Dedifferentiated amniotic fluid mesenchymal stem cell (primary cell): ENCODE measurements around the gene MRPL11.
"Not testable (repeated sequence)": the region's sequence is repeated elsewhere in the genome, so short reads cannot be mapped to it uniquely, and the experiment has no call there.

ENCODE experiments used
- DNase-seq: peaks from one replicate; pipeline ENCODE4 v3.0.0-alpha.2; 2016; ENCODE audit errors: extremely low spot score

Gene MRPL11

DNA sequence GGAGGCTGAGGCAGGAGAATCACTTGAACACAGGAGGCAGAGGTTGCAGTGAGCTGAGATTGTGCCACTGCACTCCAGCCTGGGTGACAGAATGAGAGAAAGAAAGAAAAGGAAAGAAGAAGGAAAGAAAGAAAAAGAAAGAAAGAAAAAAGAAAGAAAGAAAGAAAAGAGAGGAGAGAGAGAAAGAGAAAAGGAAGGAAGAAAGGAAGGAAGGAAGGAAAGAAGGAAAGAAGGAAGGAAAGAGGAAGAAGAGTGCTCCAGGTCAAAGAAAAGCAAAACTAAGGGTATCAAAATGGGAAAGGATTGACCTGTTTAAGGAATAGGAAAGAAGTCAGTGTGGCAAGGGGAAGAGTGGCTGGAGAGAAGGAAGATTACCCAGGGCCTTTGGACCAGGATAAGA, 7.4 kb downstream of the MRPL11 start:
- not testable (repeated sequence) for DNase-seq

DNA sequence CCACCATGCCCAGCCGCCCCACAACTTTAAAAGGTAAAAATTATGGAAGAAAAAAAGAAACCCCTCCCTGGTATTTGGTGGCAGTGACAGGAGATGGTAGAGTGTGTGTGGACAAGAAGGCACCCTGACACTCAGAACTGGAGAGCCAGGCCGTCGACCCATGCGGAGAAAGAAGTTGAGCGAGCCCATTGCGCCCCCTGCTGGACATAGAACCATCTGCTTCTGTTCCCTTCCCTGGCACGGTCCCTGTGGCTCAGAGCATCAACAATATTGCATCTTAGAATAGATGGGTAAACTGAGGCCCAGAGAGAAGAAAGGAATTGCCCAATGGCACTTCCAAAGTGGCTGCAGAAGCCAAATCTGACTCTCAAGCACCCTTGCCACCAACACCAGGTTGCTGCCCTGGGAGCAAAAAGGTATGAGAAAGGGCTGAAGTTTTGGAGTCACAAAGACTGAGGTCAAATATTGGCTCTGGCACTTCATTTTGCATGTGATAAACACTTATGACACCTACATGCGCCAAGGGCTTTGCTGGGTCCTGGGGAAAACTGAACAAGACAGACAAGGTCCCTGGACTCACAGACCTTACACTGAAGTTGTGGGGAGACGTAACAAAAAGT, 8.6 kb downstream of the MRPL11 start:
- peak; percentile 75 for DNase-seq

DNA sequence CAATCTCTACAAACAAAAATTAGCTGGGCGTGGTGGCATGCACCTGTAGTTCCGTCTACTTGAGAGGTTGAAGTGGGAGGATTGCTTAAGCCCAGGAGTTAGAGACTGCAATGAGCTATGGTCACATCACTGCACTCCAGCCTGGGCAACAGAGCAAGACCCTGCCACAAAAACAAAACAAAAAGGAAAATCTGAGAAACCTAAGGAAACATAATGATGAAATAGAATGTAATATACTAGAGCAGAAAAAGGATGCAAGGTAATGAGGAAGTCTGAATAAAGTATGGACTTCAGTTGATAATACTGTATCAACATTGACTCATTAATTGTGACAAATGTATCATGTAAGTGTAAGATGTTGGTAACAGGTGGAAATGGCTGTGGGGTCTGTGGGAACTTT, 9.7 kb downstream of the MRPL11 start:
- DNase-seq = no peak

DNA sequence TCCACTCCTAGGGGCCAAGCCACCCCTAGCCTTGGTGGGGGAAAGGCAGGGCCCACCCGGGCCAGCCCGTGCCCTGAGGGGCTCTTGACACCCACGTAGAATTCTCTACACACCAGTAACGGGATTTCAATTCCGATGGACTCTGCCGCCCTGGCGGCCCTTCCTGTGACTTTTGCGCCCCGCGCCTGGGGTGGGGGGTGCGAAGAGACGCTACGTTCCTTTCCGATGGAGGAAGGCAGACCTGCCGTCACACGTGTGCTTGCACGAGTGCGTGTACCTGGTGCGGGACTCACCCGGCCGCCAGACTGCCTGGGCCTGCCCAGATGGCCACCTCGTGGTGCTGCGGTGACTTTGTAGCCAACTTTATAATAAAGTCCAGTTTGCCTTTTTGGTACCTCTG, 12.3 kb downstream of the MRPL11 start:
- DNase-seq = no peak

DNA sequence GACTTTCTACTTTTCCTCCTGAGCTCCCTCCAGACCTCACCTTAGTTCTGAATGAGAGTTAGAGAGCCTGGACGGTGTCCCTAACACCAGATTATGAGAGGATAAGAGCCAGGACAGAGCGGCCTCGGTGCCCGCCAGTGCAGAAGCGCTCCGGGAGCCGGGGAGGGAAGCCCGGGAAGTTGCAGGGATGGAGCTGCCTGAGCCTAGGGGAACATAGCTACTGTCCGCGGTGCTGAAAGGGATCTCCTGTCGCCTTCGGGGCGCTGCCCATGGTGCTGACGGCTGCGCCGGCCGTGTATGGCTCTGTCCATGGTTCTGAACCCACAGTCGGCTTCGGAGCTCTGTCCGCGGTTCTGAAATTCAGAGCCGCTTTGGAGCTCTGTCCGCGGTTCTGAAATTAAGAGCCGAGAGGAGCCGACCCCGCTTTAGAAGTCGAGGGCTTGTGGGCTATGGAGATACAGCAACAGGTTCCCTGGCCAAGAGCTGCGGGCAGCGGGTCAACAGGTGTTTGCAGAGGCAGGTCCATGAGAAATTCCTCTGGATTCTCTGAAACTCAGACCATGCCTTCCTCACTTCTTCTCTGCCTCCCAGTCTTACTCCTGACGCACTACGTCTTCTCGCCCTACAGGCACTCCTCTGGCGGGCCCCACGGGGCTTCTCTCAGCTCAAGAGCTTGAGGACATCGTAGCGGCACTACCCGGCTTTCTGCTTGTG, 17.0 kb downstream of the MRPL11 start:
- peak; percentile 84 for DNase-seq

DNA sequence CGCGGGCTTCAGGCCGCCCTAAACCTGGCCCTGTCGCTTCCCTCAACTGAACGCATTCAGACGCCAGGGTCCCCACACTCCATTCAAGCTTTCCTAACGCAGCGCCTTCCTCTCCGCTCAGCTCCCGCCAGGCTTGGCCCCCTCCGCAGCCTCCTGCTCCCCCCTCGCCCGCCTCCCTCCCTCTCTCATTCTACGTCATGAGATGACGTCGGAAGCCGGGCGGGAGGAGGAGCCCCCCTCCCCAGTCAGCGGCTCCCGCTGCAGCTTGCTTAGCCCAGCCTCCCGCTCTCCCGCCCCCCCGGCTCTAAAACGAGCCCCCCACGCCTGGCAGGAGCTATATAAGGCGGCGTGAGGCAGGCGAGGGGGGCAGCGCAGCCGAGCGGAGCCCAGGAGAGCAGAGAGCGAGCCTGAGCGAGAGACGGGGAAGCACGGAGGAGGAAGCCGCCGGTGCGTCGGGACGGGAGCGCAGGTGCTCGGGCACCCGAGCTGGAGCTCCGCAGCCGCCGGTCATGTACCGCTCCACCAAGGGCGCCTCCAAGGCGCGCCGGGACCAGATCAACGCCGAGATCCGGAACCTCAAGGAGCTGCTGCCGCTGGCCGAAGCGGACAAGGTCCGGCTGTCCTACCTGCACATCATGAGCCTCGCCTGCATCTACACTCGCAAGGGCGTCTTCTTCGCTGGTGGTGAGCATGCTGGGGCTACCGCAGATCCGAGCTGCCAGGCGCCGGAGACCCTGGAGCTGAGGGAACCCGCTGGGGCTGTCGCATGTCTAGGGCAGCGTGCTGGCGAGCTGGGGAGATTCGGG, 17.8 kb downstream of the MRPL11 start, which contains the start of gene NPAS4:
Gene NPAS4 (plus strand): TSS at position 365 of the 806 bp plus-strand sequence. CDS start 145 bp downstream, at position 510.
- DNase-seq = no peak

DNA sequence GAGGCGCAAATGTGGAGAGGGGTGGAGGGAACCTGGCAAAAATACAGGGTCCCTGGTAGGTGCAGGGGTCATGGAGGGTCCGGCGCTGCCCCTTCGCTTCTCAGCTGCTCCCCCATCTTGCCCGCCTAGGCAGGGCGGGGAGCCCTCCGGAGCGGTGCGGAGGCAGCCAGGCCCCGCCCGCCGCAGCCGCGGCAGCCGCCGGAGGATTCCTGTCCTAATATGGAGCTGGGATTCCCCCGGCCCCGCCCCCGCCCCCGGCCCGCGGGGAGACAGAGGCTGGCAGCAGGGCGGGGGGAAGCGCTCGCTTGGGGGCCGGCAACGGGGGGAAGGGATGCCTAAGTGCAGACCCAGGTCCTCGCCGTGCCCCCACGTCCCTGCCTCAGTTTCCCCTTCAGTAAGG, 18.8 kb downstream of the MRPL11 start:
- no peak for DNase-seq

DNA sequence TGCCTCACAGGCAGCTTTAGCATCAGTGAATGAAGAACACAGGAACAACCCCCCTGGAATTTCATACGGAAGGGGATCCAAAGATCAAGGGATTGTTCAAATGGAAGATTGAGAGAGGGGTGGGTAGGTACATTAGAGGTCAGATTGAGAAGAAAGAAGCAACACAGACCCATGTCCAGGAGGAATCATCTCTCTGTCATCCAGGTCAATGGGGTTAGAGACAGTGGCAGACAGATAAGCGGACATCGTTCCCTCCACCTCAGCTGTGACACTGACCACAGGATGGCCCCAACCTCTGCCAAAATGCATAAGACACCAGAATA, 19.7 kb downstream of the MRPL11 start:
- DNase-seq = no peak

DNA sequence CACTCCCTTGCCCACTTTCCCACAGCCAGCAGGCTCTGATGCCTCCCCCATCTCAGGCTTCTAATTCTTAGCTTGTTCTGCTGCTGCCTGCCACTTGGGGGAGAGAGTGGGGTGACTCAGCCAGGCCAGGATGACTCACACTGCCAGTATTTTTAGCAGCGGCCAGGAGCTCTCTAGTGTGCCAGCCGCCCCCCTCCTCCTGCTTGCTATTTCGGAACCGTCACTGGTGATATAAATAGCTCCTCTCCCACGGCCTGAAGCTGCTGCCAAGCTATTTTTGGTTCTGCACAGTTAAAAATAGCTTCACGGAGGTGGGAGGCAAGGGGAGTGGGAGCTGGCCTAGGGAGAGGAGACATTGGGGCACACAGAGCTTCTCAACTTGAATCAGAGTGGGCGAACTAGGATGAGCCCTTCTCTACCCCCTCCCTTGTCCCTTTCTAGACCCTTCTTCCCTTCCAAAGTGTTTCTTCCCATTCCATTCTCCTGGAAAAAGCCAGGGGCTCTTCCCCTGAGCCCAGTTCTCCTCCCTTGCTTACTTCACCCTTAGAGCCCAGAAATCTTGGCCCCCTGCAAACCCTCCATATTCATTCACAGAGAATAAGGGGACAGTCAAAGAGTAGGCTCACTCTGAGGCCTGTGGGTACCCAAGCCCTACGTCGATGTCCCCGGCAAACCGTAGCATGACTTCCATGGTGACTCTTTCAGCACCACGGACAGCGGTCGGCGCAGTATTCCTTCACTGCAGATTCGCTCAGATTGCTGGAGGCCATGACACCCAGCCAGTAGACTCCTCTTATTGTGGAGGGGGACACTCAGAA, 20.3 kb downstream of the MRPL11 start:
- DNase-seq = peak; percentile 93

DNA sequence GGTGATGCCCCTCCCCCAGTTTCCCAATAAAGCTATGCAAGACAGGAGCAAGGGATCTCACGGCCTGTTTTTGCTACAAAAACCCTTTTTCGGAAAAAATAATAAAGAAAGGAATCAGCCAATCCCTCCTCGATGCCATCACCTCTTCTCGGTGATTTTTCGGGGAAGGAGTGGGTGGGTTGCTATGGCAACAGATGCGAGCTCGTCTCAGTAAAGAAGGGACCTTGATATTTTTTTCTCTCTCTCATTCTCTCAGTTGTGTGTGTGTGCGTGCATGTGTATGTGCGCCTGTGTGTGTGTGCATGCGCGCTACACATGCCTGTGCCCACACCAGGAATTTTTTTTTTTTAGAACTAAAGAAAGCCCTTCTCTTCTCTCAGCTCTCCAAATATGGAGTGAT, 21.6 kb downstream of the MRPL11 start:
- DNase-seq = no peak

DNA sequence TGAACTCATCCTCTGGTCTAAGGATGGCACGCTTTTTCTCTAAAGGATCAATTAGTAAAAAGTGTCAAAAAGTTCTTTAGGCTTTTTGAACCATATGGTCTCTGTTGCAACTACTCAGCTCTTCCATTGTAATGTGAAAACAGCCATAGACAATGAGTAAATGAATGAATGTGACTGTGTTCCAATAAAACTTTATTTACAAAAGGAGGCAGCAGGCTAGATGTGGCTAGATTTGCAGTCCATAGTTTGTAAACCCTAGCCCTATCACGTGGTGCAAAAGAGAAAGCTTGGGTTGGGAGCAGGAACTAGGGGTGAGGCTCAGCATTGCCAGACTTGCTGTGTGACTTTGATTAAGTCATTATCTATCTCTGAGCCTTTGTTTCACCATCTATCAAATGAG, 23.2 kb downstream of the MRPL11 start:
- no peak for DNase-seq

DNA sequence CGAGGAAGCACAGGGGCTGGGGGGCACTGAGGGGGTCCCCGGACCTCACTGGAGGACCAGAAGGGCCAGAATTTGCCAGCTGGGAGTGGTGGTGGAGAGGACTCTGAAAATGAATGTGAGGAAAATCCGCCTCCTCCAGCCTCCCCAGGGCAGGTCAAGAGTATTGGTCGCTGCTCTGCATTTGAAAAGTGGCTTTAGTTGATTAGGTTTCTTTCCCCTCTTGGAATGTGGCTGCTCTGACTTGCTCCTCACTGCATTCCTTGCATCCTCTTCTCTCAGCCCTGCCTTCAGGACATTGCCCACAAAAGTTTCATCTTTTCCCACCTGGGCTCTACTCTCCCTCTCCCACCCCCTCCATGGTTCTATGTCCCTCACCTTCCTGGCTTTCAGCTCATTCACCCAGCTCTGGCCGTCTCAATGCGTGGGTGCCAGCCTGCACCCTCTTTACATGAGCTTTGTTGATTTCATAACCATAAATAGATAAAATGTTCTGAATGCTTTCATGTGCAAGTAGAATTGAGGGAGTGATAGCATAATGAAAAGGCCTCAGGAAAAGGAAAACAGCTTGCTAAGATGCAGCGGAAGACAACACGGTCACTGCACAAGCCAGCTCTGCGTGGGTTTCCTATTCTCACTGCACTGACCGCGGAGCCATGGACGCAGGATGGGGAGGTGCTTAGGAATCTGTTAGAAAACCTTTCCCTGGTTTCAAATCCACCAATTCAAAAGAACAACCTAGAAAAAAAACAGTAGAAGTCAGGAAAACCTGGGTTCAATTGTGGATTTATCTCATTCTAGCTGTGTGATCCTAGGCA, 24.3 kb downstream of the MRPL11 start:
- no peak for DNase-seq

DNA sequence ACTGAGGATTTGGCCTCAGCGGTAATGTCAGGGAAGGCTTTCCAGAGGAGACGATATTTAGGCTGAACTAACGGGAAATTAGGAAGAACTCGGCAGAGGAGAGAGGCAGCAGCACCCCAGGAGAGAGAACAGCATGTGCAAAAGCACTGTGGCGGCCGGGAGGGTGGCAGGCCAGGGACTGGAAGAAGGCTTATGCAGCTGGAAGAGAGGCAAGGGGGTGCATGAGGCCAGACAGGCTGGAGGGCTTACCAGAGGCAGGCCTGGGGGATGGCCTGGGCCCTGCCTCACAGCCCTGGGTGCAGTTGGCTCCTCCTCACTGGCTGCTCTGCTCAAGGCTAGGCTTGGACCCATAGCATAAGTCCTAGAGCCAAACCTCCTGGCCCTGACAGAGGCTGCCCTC, 25.5 kb downstream of the MRPL11 start:
- no peak for DNase-seq

DNA sequence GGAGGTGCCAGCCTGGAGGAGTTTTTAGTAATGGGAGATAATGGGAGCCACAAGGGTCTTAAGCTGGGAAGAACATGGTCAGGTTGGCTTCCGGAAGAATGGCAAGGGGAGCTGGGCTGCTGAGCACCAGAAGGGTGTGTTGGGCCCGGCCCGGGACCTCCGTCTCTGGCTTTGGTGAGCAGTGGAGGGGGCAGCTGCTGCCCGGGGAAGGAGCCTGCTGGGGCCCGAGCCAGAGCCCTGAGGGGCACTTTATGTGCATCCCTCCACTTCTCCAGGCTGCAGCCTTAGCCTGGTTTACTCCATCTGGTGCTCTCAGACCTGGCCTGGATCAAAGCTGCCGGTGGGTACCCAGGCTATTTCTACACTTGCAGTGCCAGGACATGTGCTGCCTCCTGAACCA, 26.5 kb downstream of the MRPL11 start:
- DNase-seq = no peak

DNA sequence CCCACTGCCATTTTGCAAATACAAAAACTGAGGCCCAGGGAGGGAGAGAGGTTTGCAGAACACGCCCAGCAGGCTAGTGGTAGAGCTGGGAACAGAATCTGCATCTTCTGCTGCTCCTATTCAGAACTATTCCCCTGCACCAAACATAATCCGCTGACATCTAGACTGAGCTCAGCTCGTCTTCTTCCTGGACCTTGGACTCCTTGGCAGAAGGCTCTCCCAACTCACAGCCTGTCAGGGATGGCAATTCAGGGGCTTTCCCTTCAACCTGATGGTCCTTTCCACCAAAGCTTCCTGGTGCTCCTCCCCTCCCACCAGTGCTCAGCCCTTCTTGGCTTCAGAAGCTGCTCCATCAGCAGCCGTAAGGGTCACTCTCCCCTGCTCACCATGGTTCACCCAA, 27.3 kb downstream of the MRPL11 start:
- DNase-seq = no peak

DNA sequence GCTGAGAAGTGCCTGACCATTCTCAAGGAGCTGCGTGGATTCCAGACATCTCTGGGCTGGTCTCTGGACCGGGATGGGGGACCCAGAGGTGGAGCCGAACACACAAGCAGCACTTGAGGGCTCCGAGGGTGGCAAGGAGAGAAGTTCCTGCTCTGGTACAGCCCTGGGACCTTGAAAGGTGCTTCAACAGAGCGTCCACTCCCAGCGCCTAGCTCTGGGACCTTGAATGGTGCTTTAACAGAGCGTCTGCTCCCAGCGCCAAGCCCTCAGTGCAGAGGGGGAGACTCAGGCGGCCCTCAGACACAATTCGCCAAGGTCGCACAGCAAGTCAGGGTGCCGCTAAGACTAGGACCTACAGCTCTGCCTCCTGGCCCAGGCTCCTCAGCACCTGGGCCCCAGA, 28.5 kb downstream of the MRPL11 start:
- DNase-seq = no peak

DNA sequence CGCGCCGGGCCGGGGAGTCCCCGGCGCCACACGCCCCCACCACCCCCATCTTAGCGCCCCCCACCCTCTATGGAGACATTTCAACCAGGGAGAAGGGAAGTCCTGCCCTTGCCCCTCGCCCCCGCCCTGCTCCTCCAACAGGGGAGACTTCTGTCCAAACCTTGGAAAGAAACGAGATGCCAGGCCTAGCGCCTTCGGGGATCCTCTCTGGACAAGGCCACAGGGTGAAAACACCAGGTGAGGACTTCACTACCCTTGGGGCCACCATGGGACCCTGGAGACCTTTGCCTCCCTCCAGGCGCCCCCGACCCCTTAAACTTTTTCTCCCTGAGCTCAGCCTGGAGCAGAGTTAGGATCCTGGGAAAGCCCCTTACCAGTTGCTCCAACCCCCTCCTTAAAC, 29.4 kb downstream of the MRPL11 start:
- no peak for DNase-seq

DNA sequence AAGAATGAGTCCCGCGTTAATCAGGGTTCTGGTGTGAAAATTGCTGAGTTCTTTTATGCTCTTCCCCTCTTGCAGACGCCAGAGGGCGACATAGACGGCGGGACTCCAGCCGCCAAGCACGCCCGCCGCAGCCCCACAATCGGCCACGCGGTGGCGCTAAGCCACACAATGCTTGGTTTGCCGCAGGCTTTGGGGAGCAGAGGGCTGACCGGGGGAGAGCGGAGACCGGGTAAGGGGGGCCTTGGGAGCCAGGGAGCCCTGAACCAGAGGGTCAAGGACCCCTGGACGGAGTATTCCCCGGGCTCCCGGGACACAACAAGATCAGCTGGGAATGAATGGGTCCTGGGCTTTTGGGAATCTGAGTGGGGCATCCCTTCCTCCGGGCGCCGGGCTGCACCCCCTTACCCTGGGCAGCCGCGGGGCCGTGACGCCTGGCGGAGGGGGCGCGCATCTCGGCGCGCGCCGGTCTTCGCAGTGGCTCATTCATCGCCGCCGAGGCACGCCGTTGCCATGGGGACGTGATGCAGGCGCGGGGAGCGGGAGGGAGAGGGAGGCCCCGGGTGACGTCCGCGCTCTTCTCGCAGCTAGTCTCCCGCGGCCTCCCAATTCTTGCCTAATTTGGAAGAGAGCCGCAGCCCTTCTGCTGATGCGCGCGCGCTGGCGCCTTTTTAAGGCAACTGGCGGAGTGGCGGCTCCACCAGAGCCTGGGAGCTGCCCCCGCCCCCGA, 30.0 kb downstream of the MRPL11 start:
- peak; percentile 85 for DNase-seq

DNA sequence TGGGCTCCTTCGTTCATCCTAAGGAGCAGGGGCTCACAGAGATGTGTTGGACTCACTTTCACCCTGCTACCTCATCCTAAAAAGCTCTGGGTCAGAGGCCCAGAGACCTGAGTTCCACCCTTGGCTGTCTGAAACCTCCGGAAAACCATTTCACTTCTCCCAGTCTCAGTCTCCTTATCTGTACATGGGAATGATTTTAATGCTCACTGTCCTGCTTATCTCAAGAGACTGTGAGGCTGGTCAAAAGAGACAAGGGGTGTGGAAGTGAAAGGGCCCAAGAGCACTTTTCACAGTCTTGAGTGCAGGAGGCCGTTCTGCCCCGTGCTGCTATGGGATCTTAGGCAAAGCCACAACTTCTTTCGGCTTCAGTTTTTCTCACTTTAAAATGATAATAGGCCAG, 31.0 kb downstream of the MRPL11 start:
- no peak for DNase-seq

DNA sequence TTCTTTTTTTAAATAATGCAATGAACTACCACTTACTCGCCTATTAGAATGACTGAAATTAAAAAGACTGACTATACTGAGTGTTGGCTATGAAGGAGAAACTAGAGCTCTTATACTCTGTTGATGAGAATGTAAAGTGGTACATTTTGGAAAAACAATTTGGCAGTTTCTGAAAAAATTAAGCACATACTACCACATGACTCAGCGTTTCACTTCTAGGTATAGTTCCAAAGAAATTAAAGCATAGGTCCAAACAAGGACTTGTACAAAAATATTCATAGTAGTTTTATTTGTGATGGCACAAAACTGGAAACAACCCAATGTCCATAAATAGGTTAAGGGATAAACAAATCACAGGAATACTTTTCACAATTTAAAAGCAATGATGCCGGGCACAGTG, 44.7 kb downstream of the MRPL11 start:
- DNase-seq = no peak

DNA sequence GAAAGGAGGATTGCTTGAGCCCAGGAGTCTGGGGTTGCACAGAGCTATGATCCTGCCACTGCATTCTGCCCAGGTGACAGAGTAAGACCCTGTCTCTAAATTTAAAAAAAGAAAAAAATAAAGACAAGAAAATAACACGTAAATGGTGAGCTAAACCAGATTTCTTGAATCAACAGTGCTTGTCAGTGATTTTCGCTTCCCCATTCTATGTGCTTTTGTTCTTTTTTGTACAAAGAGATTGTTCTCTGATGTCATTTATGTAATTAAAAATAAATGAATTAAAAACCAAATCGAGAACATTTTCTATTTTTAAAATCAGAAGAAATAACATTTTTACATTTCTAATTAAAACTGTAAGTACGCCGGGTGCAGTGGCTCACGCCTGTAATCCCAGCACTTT, 47.3 kb downstream of the MRPL11 start:
- DNase-seq = no peak
